SU-DHL-6 (cell line): Measurements from ENCODE around the gene ARAP1.

Source experiments
- H2AFZ ChIP-seq: fragments of 200-600 bp; sonication (generic); 2 replicates; pipeline ENCODE4 v1.6.1; 2014; ENCODE audit warnings: low read depth, mild to moderate bottlenecking, moderate library complexity, mixed read lengths, antibody characterized with exemption, low read length; ENCODE audit not compliant: severe bottlenecking
- H3F3A ChIP-seq: fragments of 200-600 bp; shearing (Covaris generic); 2 replicates; pipeline ENCODE4 v1.6.0; 2016; ENCODE audit warnings: antibody characterized with exemption, mild to moderate bottlenecking; ENCODE audit not compliant: insufficient read depth
- H3K27ac ChIP-seq: fragments of 200-600 bp; sonication (generic); 2 replicates; pipeline ENCODE4 v1.5.1; 2016; ENCODE audit warnings: low read depth, mild to moderate bottlenecking, low read length, moderate library complexity, mixed read lengths
- H3K27me3 ChIP-seq: fragments of 200-600 bp; sonication (generic), shearing (Covaris generic); 2 replicates; pipeline ENCODE4 v1.6.0; 2014; ENCODE audit warnings: mild to moderate bottlenecking, low read length
- H3K36me3 ChIP-seq: fragments of 200-600 bp; sonication (generic); 2 replicates; pipeline ENCODE4 v1.6.1; 2014; ENCODE audit warnings: mild to moderate bottlenecking, low read length, mixed read lengths
- H3K4me2 ChIP-seq: fragments of 300-600, 200-600 bp; shearing (Covaris generic), sonication (generic); 2 replicates; pipeline ENCODE4 v1.6.0; 2014; ENCODE audit warnings: low read length, low read depth, mild to moderate bottlenecking; ENCODE audit not compliant: poor library complexity, severe bottlenecking
- H3K4me3 ChIP-seq: fragments of 200-600 bp; sonication (generic); 2 replicates; pipeline ENCODE4 v1.5.1; 2014; ENCODE audit warnings: antibody characterized with exemption, low read length, mild to moderate bottlenecking, mixed read lengths; ENCODE audit not compliant: insufficient read depth, poor library complexity, severe bottlenecking
- H3K79me2 ChIP-seq: fragments of 200-600 bp; sonication (generic); 2 replicates; pipeline ENCODE4 v1.6.1; 2014; ENCODE audit warnings: mild to moderate bottlenecking, low read length, moderate library complexity; ENCODE audit not compliant: insufficient read depth
- H3K9ac ChIP-seq: fragments of 200-600 bp; sonication (generic); 2 replicates; pipeline ENCODE4 v1.7.0; 2014; ENCODE audit warnings: mild to moderate bottlenecking, low read length
- H3K9me2 ChIP-seq: fragments of 200-600 bp; sonication (generic); replicated peaks from 2 replicates; pipeline ENCODE4 v1.6.1; 2014; ENCODE audit warnings: low read length; ENCODE audit not compliant: insufficient read depth
- H3K9me3 ChIP-seq: fragments of 200-600 bp; sonication (generic); 2 replicates; pipeline ENCODE4 v1.6.1; 2014; ENCODE audit warnings: low read length, mixed read lengths; ENCODE audit not compliant: insufficient read depth
- H4K20me1 ChIP-seq: fragments of 200-600 bp; sonication (generic); 2 replicates; pipeline ENCODE4 v1.6.1; 2014; ENCODE audit warnings: low read depth, mild to moderate bottlenecking, antibody characterized with exemption, low read length, moderate library complexity, mixed read lengths
- EZH2phosphoT487 ChIP-seq: fragments of 200-600 bp; sonication (generic), shearing (Covaris generic); conservative IDR thresholded peaks from 2 replicates; pipeline ENCODE4 v1.6.1; 2018; ENCODE audit warnings: mild to moderate bottlenecking, antibody characterized with exemption, low read length, moderate library complexity, mixed read lengths
- TF ChIP-seq, protein P1 (sequence below): fragments of 200-600 bp; sonication (generic); IDR thresholded peaks from one replicate; pipeline ENCODE4 v1.5.1; 2017; ENCODE audit warnings: antibody characterized with exemption, mild to moderate bottlenecking, low read length, moderate library complexity; ENCODE audit not compliant: insufficient read depth, poor library complexity, severe bottlenecking

Gene ARAP1

DNA sequence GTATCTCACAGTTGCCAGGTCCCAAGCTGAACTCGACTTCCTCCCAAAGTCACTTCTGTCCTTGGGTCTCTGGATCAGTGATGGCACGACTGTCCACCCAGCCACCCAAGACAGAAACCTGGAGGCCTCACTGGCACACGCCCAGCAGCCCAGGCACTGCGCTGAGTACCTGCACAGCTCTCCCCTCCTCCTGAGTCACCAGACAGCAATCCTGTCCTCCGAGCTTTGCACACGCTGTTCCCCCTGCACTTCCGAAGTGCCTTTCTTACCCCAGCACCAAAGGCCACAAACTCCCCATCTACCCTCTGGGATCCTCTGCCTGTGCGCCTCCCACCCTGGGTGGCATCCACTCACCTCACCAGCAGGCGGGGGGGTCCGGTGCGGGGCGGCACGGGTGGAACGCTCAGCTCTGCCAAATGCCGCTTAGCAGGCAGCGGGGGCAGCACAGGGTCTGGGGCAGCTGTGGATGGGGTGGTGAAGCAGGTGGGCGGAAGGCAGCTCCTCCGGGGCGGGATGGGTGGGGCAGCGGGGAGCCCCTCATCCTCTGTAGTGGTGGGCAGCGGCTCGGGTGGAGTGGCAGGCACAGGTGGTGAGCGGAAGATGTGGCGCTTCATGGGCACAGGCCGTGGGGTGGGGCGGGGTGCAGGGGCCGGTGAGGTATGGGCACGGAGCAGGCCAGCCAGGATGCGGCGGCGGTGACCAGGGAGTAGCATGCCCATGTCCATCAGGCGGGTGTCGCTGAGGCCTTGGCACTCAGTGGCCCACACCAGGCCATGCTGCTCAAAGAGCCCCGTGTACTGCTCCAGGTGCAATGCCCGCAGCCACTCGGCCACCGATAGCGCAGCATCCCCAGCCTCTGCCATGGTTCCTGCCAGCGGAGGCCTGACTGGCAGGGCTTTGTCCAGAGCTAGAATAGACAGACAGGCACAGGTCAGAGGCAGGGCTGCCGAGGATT is 25.7 kb downstream of the ARAP1 start:
- H2AFZ ChIP-seq = no peak overlapping the region
- no peaks in the 10 kb centered on the region for H4K20me1 ChIP-seq
- H3K4me2 ChIP-seq = no peak overlapping the region
- no peak for TF ChIP-seq EZH2phosphoT487
- TF ChIP-seq, protein P1, sequence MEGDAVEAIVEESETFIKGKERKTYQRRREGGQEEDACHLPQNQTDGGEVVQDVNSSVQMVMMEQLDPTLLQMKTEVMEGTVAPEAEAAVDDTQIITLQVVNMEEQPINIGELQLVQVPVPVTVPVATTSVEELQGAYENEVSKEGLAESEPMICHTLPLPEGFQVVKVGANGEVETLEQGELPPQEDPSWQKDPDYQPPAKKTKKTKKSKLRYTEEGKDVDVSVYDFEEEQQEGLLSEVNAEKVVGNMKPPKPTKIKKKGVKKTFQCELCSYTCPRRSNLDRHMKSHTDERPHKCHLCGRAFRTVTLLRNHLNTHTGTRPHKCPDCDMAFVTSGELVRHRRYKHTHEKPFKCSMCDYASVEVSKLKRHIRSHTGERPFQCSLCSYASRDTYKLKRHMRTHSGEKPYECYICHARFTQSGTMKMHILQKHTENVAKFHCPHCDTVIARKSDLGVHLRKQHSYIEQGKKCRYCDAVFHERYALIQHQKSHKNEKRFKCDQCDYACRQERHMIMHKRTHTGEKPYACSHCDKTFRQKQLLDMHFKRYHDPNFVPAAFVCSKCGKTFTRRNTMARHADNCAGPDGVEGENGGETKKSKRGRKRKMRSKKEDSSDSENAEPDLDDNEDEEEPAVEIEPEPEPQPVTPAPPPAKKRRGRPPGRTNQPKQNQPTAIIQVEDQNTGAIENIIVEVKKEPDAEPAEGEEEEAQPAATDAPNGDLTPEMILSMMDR = no peak
- no peak overlapping the region for H3K27ac ChIP-seq
- no peak overlapping the region for H3K9ac ChIP-seq
- peaks cover 4% of the 10 kb centered on the region; the same call in 1 of the 2 replicates for H3K79me2 ChIP-seq
- H3K27me3 ChIP-seq = no peaks in the 10 kb centered on the region
- H3K36me3 ChIP-seq = no peaks in the 10 kb centered on the region
- H3K4me3 ChIP-seq = no peak overlapping the region
- no peaks in the 10 kb centered on the region for H3K9me2 ChIP-seq
- no peaks in the 10 kb centered on the region for H3F3A ChIP-seq
- no peaks in the 10 kb centered on the region for H3K9me3 ChIP-seq

DNA sequence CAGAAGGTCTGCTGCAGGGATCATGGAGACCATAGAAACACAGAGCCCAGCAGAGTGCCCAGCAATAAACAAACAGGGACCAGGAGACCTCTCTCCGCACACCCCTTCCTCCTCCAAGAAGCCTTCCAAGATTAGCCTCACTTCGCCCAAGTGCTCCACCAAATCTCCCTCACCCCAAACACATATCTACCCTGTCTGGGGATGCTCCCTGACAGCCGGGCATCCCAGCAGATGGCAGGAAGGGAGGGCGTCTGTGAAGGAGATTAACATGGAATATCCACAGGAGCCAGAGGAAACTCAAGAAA is 26.5 kb downstream of the ARAP1 start:
- Histone ChIP-seq H3K4me3 (no peak overlapping the region), H3K9ac (no peak overlapping the region), H3K4me2 (no peak overlapping the region), H4K20me1 (no peaks in the 10 kb centered on the region), H3K27ac (no peak overlapping the region), H3K9me3 (no peaks in the 10 kb centered on the region), H3K79me2 (peaks cover 13% of the 10 kb centered on the region; the same call in 1 of the 2 replicates), H3K9me2 (no peaks in the 10 kb centered on the region), H3K36me3 (no peaks in the 10 kb centered on the region), H2AFZ (no peak overlapping the region), H3F3A (no peaks in the 10 kb centered on the region), H3K27me3 (no peaks in the 10 kb centered on the region)
- TF ChIP-seq EZH2phosphoT487 = no peak
- TF ChIP-seq, protein P1 = no peak

DNA sequence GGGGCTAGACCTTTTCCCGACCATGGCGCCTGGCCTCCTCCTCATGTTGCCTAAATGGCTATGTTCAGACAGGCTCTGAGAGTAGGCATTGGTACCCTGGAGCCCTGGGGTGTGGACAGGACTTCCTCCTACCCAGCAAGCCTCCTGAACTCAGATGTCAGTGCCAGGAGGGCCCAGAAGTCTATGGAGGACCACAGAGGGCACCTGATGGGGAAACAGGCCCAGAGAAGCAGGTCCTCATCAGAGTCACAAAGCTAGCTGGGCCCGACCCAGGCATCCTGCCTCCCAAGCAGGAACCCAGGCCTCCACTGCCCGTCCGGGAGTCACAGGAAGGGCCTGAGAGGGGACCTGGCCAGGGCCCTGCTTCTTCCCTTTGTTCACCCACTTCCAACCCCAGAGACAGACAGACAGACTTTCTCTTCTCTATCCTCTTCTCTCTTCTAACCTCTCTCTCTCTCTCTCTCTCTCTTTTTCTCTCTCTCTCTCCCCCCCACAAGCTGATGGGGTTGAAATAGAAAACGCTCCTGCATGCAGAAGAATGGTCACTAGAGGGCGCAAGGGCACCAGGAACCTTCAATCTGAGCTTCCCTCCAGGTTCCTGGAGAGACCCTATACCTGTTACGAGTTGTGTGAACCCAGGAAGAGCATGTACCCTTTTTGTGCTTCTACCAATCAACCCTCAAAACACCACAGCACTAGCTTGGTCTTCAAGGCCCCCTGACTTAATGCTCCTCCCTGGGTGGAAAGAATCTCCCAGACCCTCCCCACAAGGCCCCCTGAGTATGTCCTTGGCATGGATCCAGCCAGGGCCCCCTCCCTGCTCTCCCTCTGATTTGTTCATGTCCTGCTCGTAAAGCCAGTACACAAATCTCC is 27.1 kb downstream of the ARAP1 start:
- H3K79me2 ChIP-seq = peaks cover 19% of the 10 kb centered on the region
- no peak overlapping the region for H3K27ac ChIP-seq
- no peaks in the 10 kb centered on the region for H3K9me2 ChIP-seq
- H3K4me3 ChIP-seq = no peak overlapping the region
- H3K4me2 ChIP-seq = no peak overlapping the region
- H2AFZ ChIP-seq = no peak overlapping the region
- no peaks in the 10 kb centered on the region for H4K20me1 ChIP-seq
- no peaks in the 10 kb centered on the region for H3F3A ChIP-seq
- H3K27me3 ChIP-seq = no peaks in the 10 kb centered on the region
- H3K9ac ChIP-seq = no peak overlapping the region
- H3K36me3 ChIP-seq = no peaks in the 10 kb centered on the region
- no peaks in the 10 kb centered on the region for H3K9me3 ChIP-seq
- no peak for TF ChIP-seq EZH2phosphoT487
- TF ChIP-seq, protein P1 = peak; percentile 99
